ENCODE data around the gene UBE3B. TPM values are rescaled to one million over a fixed set of nuclear protein-coding genes. Genes with fewer than 3 reads are reported as not detected.

UBE3B gene
- total RNA-seq, 5 donors from 2014 or later (not counting 1 experiment from before 2014, with no cell fraction given) = 34.4 to 49.9 (median 43.5) TPM

DNA sequence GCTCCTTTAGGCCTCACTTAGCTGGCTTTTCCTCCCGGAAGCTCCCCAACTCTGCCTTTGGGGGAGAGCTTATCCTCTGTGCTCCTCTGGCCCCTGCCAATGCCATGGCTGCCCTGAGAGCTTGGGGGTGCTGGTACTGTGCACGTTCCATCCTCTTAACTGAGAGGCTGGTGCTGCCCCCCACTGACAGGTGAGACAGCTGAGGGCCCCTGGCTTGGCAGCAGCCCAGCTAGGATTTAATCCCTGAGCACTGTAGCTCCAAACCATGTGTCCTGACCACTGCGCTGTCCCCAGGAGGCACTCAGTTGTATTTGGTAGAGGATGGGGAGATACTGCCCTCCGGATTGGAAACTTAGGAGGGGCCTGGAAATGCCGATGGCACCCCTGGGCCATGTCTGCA lies 46.1 kb downstream of the UBE3B start:
- no peak overlapping the region for H3K4me3 Mint-ChIP-seq
- H3K36me3 ChIP-seq (ENCODE audit: control insufficient read depth in 2 of 2, extremely low read depth in 1 of 2, insufficient read depth in 1 of 2, low read length in 1 of 2) = peaks cover 18 to 87% of the 10 kb centered on the region in 2 donors

GRCh38 chr12:109524466-109525278 lies 47.2 kb downstream of the UBE3B start:
- peaks cover 56% of the 10 kb centered on the region for H3K36me3 Mint-ChIP-seq
- DNase-seq (no peak), ATAC-seq (replicated peaks in 1 of 4) (no peak)
- H3K9me3 ChIP-seq = no peaks in the 10 kb centered on the region
- ChIA-PET POLR2A (interaction anchor here in 1 of 2 donors (0.6 kb wide), 1 partner anchor 28 kb away, joined by 3 read pairs; no protein-coding TSS in a partner anchor), CTCF (interaction anchor here in 1 of 2 donors (1.6 kb wide), 1 partner anchor 9 kb away, joined by 7 read pairs; no protein-coding TSS in a partner anchor)
- H3K4me1 Mint-ChIP-seq = no peaks in the 10 kb centered on the region
- peaks cover 17 to 80% of the 10 kb centered on the region in 2 donors for H3K36me3 ChIP-seq (ENCODE audit: control insufficient read depth in 2 of 2, extremely low read depth in 1 of 2, insufficient read depth in 1 of 2, low read length in 1 of 2)
- no peak overlapping the region for H3K4me3 Mint-ChIP-seq
- H3K27ac ChIP-seq (ENCODE audit: low read length) = no peak overlapping the region
- no peaks in the 10 kb centered on the region for H3K9me3 Mint-ChIP-seq
- H3K4me1 ChIP-seq (ENCODE audit: control insufficient read depth in 1 of 2, extremely low read depth in 1 of 2, insufficient read depth in 2 of 2, low read length in 2 of 2) = no peaks in the 10 kb centered on the region
- 95% methylated on average over 19 of the region's 26 CpGs for WGBS (ENCODE audit: insufficient coverage)
- no peak overlapping the region for H3K27ac Mint-ChIP-seq
- H3K27me3 Mint-ChIP-seq = no peaks in the 10 kb centered on the region
- H3K27me3 ChIP-seq (replicated peaks in 1 of 2; ENCODE audit: control insufficient read depth in 2 of 2, extremely low read depth in 1 of 2, insufficient read depth in 2 of 2, low read length in 1 of 2) = no peaks in the 10 kb centered on the region
- H3K4me3 ChIP-seq (ENCODE audit: control insufficient read depth in 1 of 2, extremely low read depth in 1 of 2, low read length in 1 of 2) = no peak overlapping the region

More for the DNA sequence above, 46.1 kb downstream of the UBE3B start:
- ChIA-PET POLR2A (no interaction called here), CTCF (interaction anchor here in 1 of 2 donors (0.5 kb wide), 1 partner anchor 26 kb away, joined by 6 read pairs; no protein-coding TSS in a partner anchor)
- no peaks in the 10 kb centered on the region for H3K4me1 ChIP-seq (ENCODE audit: control insufficient read depth in 1 of 2, extremely low read depth in 1 of 2, insufficient read depth in 2 of 2, low read length in 2 of 2)
- no peak overlapping the region for H3K4me3 ChIP-seq (ENCODE audit: control insufficient read depth in 1 of 2, extremely low read depth in 1 of 2, low read length in 1 of 2)
- Mint-ChIP-seq H3K9me3 (no peaks in the 10 kb centered on the region), H3K4me1 (no peaks in the 10 kb centered on the region), H3K27ac (no peak overlapping the region), H3K27me3 (no peaks in the 10 kb centered on the region), H3K36me3 (peaks cover 66% of the 10 kb centered on the region)
- 97% methylated on average over 2 of the region's 5 CpGs for WGBS (ENCODE audit: insufficient coverage)
- ATAC-seq (replicated peaks in 1 of 4) (no peak), DNase-seq (no peak)
- H3K9me3 ChIP-seq = no peaks in the 10 kb centered on the region
- no peaks in the 10 kb centered on the region for H3K27me3 ChIP-seq (replicated peaks in 1 of 2; ENCODE audit: control insufficient read depth in 2 of 2, extremely low read depth in 1 of 2, insufficient read depth in 2 of 2, low read length in 1 of 2)
- H3K27ac ChIP-seq (ENCODE audit: low read length) = no peak overlapping the region

GRCh38 chr12:109525279-109525585 lies 47.8 kb downstream of the UBE3B start:
- H3K36me3 ChIP-seq (ENCODE audit: control insufficient read depth in 2 of 2, extremely low read depth in 1 of 2, insufficient read depth in 1 of 2, low read length in 1 of 2) = peaks cover 14 to 83% of the 10 kb centered on the region in 2 donors
- H3K9me3 ChIP-seq = no peaks in the 10 kb centered on the region
- ATAC-seq (replicated peaks in 1 of 4) (no peak), DNase-seq (no peak)
- no peaks in the 10 kb centered on the region for H3K27me3 ChIP-seq (replicated peaks in 1 of 2; ENCODE audit: control insufficient read depth in 2 of 2, extremely low read depth in 1 of 2, insufficient read depth in 2 of 2, low read length in 1 of 2)
- ChIA-PET CTCF (interaction anchor here in 1 of 2 donors (1.6 kb wide), 1 partner anchor 9 kb away, joined by 7 read pairs; no protein-coding TSS in a partner anchor), POLR2A (no interaction called here)
- Mint-ChIP-seq H3K27me3 (no peaks in the 10 kb centered on the region), H3K9me3 (no peaks in the 10 kb centered on the region), H3K4me3 (no peak overlapping the region), H3K4me1 (no peaks in the 10 kb centered on the region), H3K27ac (no peak overlapping the region), H3K36me3 (peaks cover 55% of the 10 kb centered on the region)
- H3K4me1 ChIP-seq (ENCODE audit: control insufficient read depth in 1 of 2, extremely low read depth in 1 of 2, insufficient read depth in 2 of 2, low read length in 2 of 2) = no peaks in the 10 kb centered on the region
- 100% methylated on average over 3 of the region's 3 CpGs for WGBS (ENCODE audit: insufficient coverage)
- no peak overlapping the region for H3K4me3 ChIP-seq (ENCODE audit: control insufficient read depth in 1 of 2, extremely low read depth in 1 of 2, low read length in 1 of 2)
- no peak overlapping the region for H3K27ac ChIP-seq (ENCODE audit: low read length)

DNA sequence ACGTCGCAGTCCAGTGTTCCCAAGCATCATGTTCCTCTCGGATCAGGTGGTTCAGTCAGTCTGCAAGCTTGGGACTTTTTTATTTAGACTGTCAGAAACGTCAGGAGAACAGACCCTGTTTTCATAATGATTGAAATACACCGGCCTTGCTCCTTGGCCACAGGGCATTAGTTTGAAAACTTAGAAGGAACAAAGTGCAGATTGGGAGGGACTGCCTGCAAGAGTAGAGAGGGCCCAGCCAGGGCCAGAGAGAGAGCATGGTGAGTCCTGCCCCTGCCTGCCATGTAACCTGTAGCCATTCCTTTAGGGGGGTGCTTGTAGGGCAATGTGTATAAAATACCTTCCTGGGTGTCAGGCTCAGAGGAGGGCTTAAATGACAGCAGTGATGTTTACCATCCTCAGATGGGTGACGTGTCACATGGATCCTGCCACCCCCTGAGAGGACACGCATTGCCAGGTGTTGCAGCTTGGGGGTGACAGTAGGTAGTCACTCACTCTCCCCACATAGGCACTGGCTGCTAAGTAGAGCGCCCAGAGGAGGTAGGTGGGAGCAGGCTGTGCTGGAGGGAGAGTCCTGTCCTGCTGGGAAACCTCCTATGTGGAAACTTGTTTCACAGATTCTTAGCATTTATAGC lies 50.2 kb downstream of the UBE3B start:
- no peaks in the 10 kb centered on the region for H3K9me3 ChIP-seq
- 96% methylated on average over 5 of the region's 8 CpGs for WGBS (ENCODE audit: insufficient coverage)
- ATAC-seq (replicated peaks in 1 of 4) (no peak), DNase-seq (no peak)
- H3K4me3 ChIP-seq (ENCODE audit: control insufficient read depth in 1 of 2, extremely low read depth in 1 of 2, low read length in 1 of 2) = no peak overlapping the region
- Mint-ChIP-seq H3K27me3 (no peaks in the 10 kb centered on the region), H3K27ac (no peak overlapping the region), H3K9me3 (no peaks in the 10 kb centered on the region), H3K4me3 (no peak overlapping the region), H3K4me1 (no peaks in the 10 kb centered on the region), H3K36me3 (peaks cover 41% of the 10 kb centered on the region)
- H3K4me1 ChIP-seq (ENCODE audit: control insufficient read depth in 1 of 2, extremely low read depth in 1 of 2, insufficient read depth in 2 of 2, low read length in 2 of 2) = no peaks in the 10 kb centered on the region
- CTCF ChIA-PET = no interaction called here
- POLR2A ChIA-PET = no interaction called here
- H3K27ac ChIP-seq (ENCODE audit: low read length) = no peak overlapping the region
- peaks cover 15 to 67% of the 10 kb centered on the region in 2 donors for H3K36me3 ChIP-seq (ENCODE audit: control insufficient read depth in 2 of 2, extremely low read depth in 1 of 2, insufficient read depth in 1 of 2, low read length in 1 of 2)
- no peaks in the 10 kb centered on the region for H3K27me3 ChIP-seq (replicated peaks in 1 of 2; ENCODE audit: control insufficient read depth in 2 of 2, extremely low read depth in 1 of 2, insufficient read depth in 2 of 2, low read length in 1 of 2)

DNA sequence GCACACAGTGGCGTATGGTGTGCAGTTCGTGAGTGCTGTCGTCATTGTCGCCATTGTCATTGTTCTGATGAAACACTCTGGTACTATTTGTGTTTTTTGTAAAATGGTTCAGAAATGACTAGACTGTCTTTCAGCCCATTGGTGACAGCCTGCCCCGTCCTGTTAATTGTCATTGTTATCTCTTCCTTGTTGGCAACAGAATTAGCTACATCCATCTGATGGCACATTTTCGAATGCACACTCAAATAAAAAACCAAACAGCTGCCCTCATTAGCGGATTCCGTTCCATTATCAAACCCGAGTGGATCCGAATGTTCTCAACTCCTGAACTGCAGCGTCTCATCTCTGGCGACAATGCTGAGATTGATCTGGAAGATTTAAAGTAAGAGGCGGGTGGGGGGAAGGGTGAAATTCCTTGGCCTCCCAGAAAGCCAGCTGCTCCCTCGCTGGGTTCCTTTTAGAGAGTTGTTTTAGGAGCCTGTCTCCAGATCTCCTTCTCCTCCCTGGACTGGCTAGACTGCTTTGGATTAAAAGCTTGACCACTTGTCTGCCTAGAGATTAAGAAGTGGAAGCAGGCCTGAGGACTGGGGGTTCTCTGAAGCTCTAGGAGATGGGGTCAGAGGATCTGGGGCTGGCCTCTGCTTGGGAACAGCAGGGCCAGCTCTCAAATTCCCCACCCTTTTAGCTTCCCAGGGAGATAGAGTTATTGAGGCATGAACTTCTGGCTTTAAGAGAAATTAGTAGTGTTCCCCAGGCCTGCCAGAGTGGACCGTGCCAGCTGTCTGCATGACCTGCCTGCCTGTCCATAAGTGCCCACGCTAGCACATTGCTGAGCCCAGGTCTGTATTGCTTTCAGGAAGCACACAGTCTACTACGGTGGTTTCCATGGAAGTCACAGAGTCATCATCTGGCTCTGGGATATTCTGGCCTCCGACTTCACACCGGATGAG lies 52.5 kb downstream of the UBE3B start:
- Mint-ChIP-seq H3K4me1 (no peaks in the 10 kb centered on the region), H3K27ac (no peak overlapping the region), H3K4me3 (no peak overlapping the region), H3K27me3 (no peaks in the 10 kb centered on the region), H3K9me3 (no peaks in the 10 kb centered on the region), H3K36me3 (peaks cover 39% of the 10 kb centered on the region)
- CTCF ChIA-PET = interaction anchor here in 1 of 2 donors (0.6 kb wide), 1 partner anchor 285 kb away, joined by 4 read pairs; no protein-coding TSS in a partner anchor
- WGBS (ENCODE audit: insufficient coverage) = 93% methylated on average over 11 of the region's 19 CpGs
- no peak for ATAC-seq (replicated peaks in 1 of 4)
- no peaks in the 10 kb centered on the region for H3K4me1 ChIP-seq (ENCODE audit: control insufficient read depth in 1 of 2, extremely low read depth in 1 of 2, insufficient read depth in 2 of 2, low read length in 2 of 2)
- POLR2A ChIA-PET = interaction anchor here in 1 of 2 donors (0.6 kb wide), 1 partner anchor 56 kb away, joined by 3 read pairs; no protein-coding TSS in a partner anchor
- H3K4me3 ChIP-seq (ENCODE audit: control insufficient read depth in 1 of 2, extremely low read depth in 1 of 2, low read length in 1 of 2) = no peak overlapping the region
- DNase-seq = no peak
- H3K27ac ChIP-seq (ENCODE audit: low read length) = no peak overlapping the region
- peaks cover 7 to 54% of the 10 kb centered on the region in 2 donors for H3K36me3 ChIP-seq (ENCODE audit: control insufficient read depth in 2 of 2, extremely low read depth in 1 of 2, insufficient read depth in 1 of 2, low read length in 1 of 2)
- no peaks in the 10 kb centered on the region for H3K9me3 ChIP-seq
- no peaks in the 10 kb centered on the region for H3K27me3 ChIP-seq (replicated peaks in 1 of 2; ENCODE audit: control insufficient read depth in 2 of 2, extremely low read depth in 1 of 2, insufficient read depth in 2 of 2, low read length in 1 of 2)

GRCh38 chr12:109531411-109531810 lies 54.0 kb downstream of the UBE3B start:
- Mint-ChIP-seq H3K9me3 (no peaks in the 10 kb centered on the region), H3K4me1 (no peaks in the 10 kb centered on the region), H3K4me3 (no peak overlapping the region), H3K36me3 (peaks cover 43% of the 10 kb centered on the region), H3K27ac (no peak overlapping the region), H3K27me3 (no peaks in the 10 kb centered on the region)
- ChIA-PET POLR2A (no interaction called here), CTCF (no interaction called here)
- H3K4me1 ChIP-seq (ENCODE audit: control insufficient read depth in 1 of 2, extremely low read depth in 1 of 2, insufficient read depth in 2 of 2, low read length in 2 of 2) = no peaks in the 10 kb centered on the region
- H3K9me3 ChIP-seq = no peaks in the 10 kb centered on the region
- H3K27ac ChIP-seq (ENCODE audit: low read length) = no peak overlapping the region
- no peak for ATAC-seq (replicated peaks in 1 of 4)
- DNase-seq = no peak
- H3K27me3 ChIP-seq (replicated peaks in 1 of 2; ENCODE audit: control insufficient read depth in 2 of 2, extremely low read depth in 1 of 2, insufficient read depth in 2 of 2, low read length in 1 of 2) = no peaks in the 10 kb centered on the region
- peaks cover 7 to 40% of the 10 kb centered on the region in 2 donors for H3K36me3 ChIP-seq (ENCODE audit: control insufficient read depth in 2 of 2, extremely low read depth in 1 of 2, insufficient read depth in 1 of 2, low read length in 1 of 2)
- 100% methylated on average over 1 of the region's 2 CpGs for WGBS (ENCODE audit: insufficient coverage)
- no peak overlapping the region for H3K4me3 ChIP-seq (ENCODE audit: control insufficient read depth in 1 of 2, extremely low read depth in 1 of 2, low read length in 1 of 2)
